Smooth muscle cell of trachea (primary cell): ENCODE results near the gene RBBP7. TPM values are rescaled to one million over a fixed set of nuclear protein-coding genes. Genes with fewer than 3 reads are reported as not detected.

Experiments
- total RNA-seq: library from RNA; depleted of rRNA; stranded (reverse); fragments of >200 nt; gene quantifications from 2 replicates; pipeline ENCODE4 v1.2.1, GENCODE V29; 2014

The RBBP7 gene
- 94.4 and 184 TPM in 2 replicates for total RNA-seq

DNA sequence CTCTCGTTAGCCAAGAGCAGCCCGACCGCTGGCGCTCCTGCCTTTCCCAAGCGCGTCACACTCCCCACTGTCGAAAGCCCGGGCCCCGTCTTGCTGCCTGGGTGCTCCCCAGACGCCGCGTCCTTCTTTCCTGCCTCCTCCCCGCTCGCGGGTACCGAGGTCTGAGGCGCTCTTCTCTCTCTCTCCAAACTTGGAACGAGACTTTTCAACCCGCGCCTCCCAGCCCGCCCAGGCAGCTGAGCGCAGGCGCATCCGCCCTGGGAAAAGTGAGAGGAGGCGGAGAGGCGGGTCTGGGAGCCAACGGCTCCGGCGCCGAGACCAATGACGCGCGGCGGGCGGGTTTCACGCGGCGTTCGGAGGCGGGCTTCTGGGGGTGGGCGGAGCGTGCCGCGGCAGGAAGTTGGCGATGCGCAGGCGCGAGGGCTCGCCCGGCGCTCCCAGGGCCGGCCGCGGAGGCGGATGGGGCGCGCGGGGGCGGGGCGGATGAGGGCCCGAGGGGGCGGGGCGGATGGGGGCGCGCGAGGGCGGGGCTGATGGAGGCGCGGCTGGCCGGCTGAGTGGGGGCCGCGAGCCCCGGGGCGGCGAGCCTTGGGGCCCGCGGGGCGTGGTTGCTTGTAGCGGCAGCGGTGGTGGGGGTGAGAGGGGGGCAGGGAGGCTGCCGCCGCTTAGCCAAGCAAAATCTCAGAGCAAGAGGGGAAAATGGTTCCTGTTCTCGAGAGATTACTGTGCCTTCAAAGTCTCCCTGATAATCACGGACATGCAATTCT is at the start of gene RBBP7:
RBBP7 (minus strand) TSS at position 268 of the 767 bp plus-strand sequence. CDS start 309 bp downstream, outside the sequence.

Other genes with a start within 250 kb of the RBBP7 start
- not detected in 2 replicates for gene S100G, start 220.2 kb downstream of the RBBP7 start, total RNA-seq
- 10.9 and 11.5 TPM in 2 replicates for gene CTPS2, start 157.7 kb downstream of the RBBP7 start, total RNA-seq
- gene SYAP1, start 150.8 kb downstream of the RBBP7 start, total RNA-seq: 31.1 and 35.8 TPM in 2 replicates
- gene TXLNG, start 83.9 kb downstream of the RBBP7 start, total RNA-seq: 9.2 and 10.8 TPM in 2 replicates
- gene REPS2, start 76.3 kb upstream of the RBBP7 start, total RNA-seq: 0.73 and 0.99 TPM in 2 replicates